ENCODE measurements around the gene EMX2. TPM values are rescaled to one million over a fixed set of nuclear protein-coding genes. Genes with fewer than 3 reads are reported as not detected.

EMX2 gene
- total and polyA plus RNA-seq, 2 experiments from 2014 or later = not detected

GRCh38 chr10:117514971-117515370 is 27.6 kb upstream of the EMX2 start:
- Histone ChIP-seq H3K4me1 (ENCODE audit: insufficient read depth) (no peaks in the 10 kb centered on the region), H3K9me3 (ENCODE audit: low read depth) (no peaks in the 10 kb centered on the region), H2AFZ (no peak overlapping the region), H3K9me2 (replicated peaks; ENCODE audit: insufficient read depth) (no peaks in the 10 kb centered on the region), H4K20me1 (ENCODE audit: insufficient read depth, poor library complexity, severe bottlenecking) (no peaks in the 10 kb centered on the region), H3K4me2 (no peak overlapping the region), H3K36me3 (replicated peaks; ENCODE audit: insufficient read depth, low read depth) (no peaks in the 10 kb centered on the region), H3K27ac (no peak overlapping the region), H3K79me2 (no peaks in the 10 kb centered on the region), H3K4me3 (no peak overlapping the region), H3K27me3 (peaks cover 9% of the 10 kb centered on the region)
- WGBS (ENCODE audit: low lambda C conversion rate, missing lambda C conversion rate) = 47% methylated on average over 5 of the region's 5 CpGs
- TF ChIP-seq CTCF (IDR thresholded peaks at IDR 0.05; ENCODE audit: poor library complexity) (no peak), EZH2phosphoT487 (IDR thresholded peaks at IDR 0.05; ENCODE audit: low read depth, severe bottlenecking, unreplicated experiment) (no peak), EZH2 (IDR thresholded peaks at IDR 0.05; ENCODE audit: borderline replicate concordance) (no peak)
- no peak for DNase-seq (ENCODE audit: low spot score)

DNA sequence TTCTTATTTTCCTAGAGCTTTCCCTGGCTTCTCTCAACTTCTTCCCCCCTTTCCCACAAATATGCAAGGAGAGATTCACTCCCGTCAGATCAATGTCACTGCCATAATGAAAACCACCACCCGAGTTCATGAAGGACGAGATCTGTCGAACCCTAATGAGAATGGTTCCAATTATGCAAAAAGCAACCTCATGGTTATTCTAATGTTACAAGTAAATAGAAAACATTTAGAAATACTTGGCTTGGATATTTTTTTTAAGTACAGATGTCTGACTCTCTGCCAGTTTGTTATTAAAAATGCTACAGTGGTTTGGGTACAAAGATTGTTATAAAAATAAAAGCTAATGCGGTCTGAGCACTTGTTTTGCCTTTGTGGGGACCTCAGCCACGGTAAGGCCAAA is 25.9 kb upstream of the EMX2 start:
- TF ChIP-seq EZH2phosphoT487 (IDR thresholded peaks at IDR 0.05; ENCODE audit: low read depth, severe bottlenecking, unreplicated experiment) (no peak), EZH2 (IDR thresholded peaks at IDR 0.05; ENCODE audit: borderline replicate concordance) (no peak), CTCF (IDR thresholded peaks at IDR 0.05; ENCODE audit: poor library complexity) (no peak)
- no peaks in the 10 kb centered on the region for H3K4me1 ChIP-seq (ENCODE audit: insufficient read depth)
- no peak overlapping the region for H3K4me3 ChIP-seq
- no peaks in the 10 kb centered on the region for H3K36me3 ChIP-seq (replicated peaks; ENCODE audit: insufficient read depth, low read depth)
- no peak for DNase-seq (ENCODE audit: low spot score)
- no peaks in the 10 kb centered on the region for H3K9me2 ChIP-seq (replicated peaks; ENCODE audit: insufficient read depth)
- H3K27ac ChIP-seq = no peak overlapping the region
- no peaks in the 10 kb centered on the region for H3K9me3 ChIP-seq (ENCODE audit: low read depth)
- H4K20me1 ChIP-seq (ENCODE audit: insufficient read depth, poor library complexity, severe bottlenecking) = no peaks in the 10 kb centered on the region
- H3K4me2 ChIP-seq = no peak overlapping the region
- H3K79me2 ChIP-seq = no peaks in the 10 kb centered on the region
- peaks cover 23% of the 10 kb centered on the region for H3K27me3 ChIP-seq
- no peak overlapping the region for H2AFZ ChIP-seq
- WGBS (ENCODE audit: low lambda C conversion rate, missing lambda C conversion rate) = 77% methylated on average over 6 of the region's 6 CpGs

GRCh38 chr10:117518246-117518645 is 24.3 kb upstream of the EMX2 start:
- Histone ChIP-seq H3K79me2 (no peaks in the 10 kb centered on the region), H3K4me3 (no peak overlapping the region), H3K9me3 (ENCODE audit: low read depth) (no peaks in the 10 kb centered on the region), H4K20me1 (ENCODE audit: insufficient read depth, poor library complexity, severe bottlenecking) (no peaks in the 10 kb centered on the region), H3K4me1 (ENCODE audit: insufficient read depth) (no peaks in the 10 kb centered on the region), H3K36me3 (replicated peaks; ENCODE audit: insufficient read depth, low read depth) (no peaks in the 10 kb centered on the region), H3K4me2 (no peak overlapping the region), H3K9me2 (replicated peaks; ENCODE audit: insufficient read depth) (no peaks in the 10 kb centered on the region), H2AFZ (no peak overlapping the region), H3K27me3 (peaks cover 35% of the 10 kb centered on the region), H3K27ac (no peak overlapping the region)
- 39% methylated on average over 5 of the region's 5 CpGs for WGBS (ENCODE audit: low lambda C conversion rate, missing lambda C conversion rate)
- TF ChIP-seq EZH2phosphoT487 (IDR thresholded peaks at IDR 0.05; ENCODE audit: low read depth, severe bottlenecking, unreplicated experiment) (no peak), EZH2 (IDR thresholded peaks at IDR 0.05; ENCODE audit: borderline replicate concordance) (no peak), CTCF (IDR thresholded peaks at IDR 0.05; ENCODE audit: poor library complexity) (no peak)
- DNase-seq (ENCODE audit: low spot score) = no peak

DNA sequence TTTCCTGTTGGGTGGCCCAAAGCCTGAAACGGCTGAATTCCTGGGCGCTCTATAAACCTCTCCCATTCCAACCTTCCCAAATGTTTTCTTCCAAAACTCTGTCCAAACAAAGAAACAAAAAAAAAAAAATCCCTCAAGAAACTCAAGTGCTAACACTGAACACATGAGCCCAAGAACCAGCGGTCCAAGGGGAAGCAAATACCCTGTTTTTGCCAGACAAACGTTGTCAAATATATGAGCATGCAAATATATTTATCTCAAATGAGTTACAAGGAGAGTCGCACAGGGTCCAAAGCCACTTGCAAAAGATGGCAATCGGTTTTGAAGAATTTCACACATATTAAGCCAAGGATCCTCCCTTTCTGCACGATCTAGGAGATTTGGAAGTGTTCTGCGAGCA is 23.3 kb upstream of the EMX2 start:
- no peak for DNase-seq (ENCODE audit: low spot score)
- TF ChIP-seq CTCF (IDR thresholded peaks at IDR 0.05; ENCODE audit: poor library complexity) = no peak
- TF ChIP-seq EZH2phosphoT487 (IDR thresholded peaks at IDR 0.05; ENCODE audit: low read depth, severe bottlenecking, unreplicated experiment) = no peak
- no peak for TF ChIP-seq EZH2 (IDR thresholded peaks at IDR 0.05; ENCODE audit: borderline replicate concordance)
- Histone ChIP-seq H2AFZ (no peak overlapping the region), H3K36me3 (replicated peaks; ENCODE audit: insufficient read depth, low read depth) (no peaks in the 10 kb centered on the region), H3K4me2 (no peak overlapping the region), H4K20me1 (ENCODE audit: insufficient read depth, poor library complexity, severe bottlenecking) (no peaks in the 10 kb centered on the region), H3K9me2 (replicated peaks; ENCODE audit: insufficient read depth) (no peaks in the 10 kb centered on the region), H3K27ac (no peak overlapping the region), H3K9me3 (ENCODE audit: low read depth) (no peaks in the 10 kb centered on the region), H3K4me3 (no peak overlapping the region), H3K4me1 (ENCODE audit: insufficient read depth) (no peaks in the 10 kb centered on the region), H3K79me2 (no peaks in the 10 kb centered on the region), H3K27me3 (peaks cover 41% of the 10 kb centered on the region)
- 81% methylated on average over 8 of the region's 8 CpGs for WGBS (ENCODE audit: low lambda C conversion rate, missing lambda C conversion rate)

All from hepatocyte (in vitro differentiated cells).